Stomach smooth muscle (tissue), 2 donors: Measurements from ENCODE around the gene GDAP1L1.
A peak's percentile ranks its signal among the peaks of the same experiment; 100 is the strongest.

Experiments
- H3K27ac ChIP-seq: one replicate; pipeline ENCODE4 v1.7.0; 2013; ENCODE audit warnings: mild to moderate bottlenecking, low read length, inconsistent platforms
- H3K27me3 ChIP-seq, 2 donors: one replicate each; pipeline ENCODE4 v1.7.0; 2013; ENCODE audit warnings: low read length in 2 of 2; ENCODE audit not compliant: insufficient read depth in 2 of 2, control insufficient read depth in 1 of 2
- H3K36me3 ChIP-seq, 2 donors: one replicate each; pipeline ENCODE4 v1.7.0; 2013; ENCODE audit warnings: low read length in 2 of 2; ENCODE audit not compliant: control insufficient read depth in 2 of 2, insufficient read depth in 2 of 2
- H3K4me1 ChIP-seq: one replicate; pipeline ENCODE4 v1.7.0; 2013; ENCODE audit warnings: low read length; ENCODE audit not compliant: control insufficient read depth, insufficient read depth
- H3K4me3 ChIP-seq, 2 donors: one replicate each; pipeline ENCODE4 v1.7.0; 2013; ENCODE audit warnings: low read length in 2 of 2
- H3K9ac ChIP-seq, 2 donors: one replicate each; pipeline ENCODE4 v1.7.0; 2013; ENCODE audit warnings: low read length in 2 of 2, mild to moderate bottlenecking in 1 of 2
- H3K9me3 ChIP-seq, 2 donors: one replicate each; pipeline ENCODE4 v1.7.0; 2013; ENCODE audit warnings: low read length in 2 of 2; ENCODE audit not compliant: control insufficient read depth in 2 of 2
- donor health status: healthy.
- donor health status: Pancreatic carcinoma.

Gene GDAP1L1

DNA sequence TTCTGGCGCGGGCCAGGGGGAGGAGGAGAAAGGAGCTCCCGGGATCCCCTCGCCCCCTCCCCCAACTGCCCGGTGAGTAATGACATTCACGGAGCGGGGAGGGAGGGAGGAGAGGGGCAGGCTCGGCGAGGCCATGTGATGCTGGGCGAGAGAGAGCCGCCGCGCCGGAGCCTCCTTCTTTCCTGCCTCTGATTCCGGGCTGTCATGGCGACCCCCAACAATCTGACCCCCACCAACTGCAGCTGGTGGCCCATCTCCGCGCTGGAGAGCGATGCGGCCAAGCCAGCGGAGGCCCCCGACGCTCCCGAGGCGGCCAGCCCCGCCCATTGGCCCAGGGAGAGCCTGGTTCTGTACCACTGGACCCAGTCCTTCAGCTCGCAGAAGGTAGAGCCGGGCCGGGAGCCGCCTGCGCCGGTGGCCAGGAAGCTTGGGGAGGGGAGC lies at the start of gene GDAP1L1:
TSS of gene GDAP1L1 (plus strand) at position 178 of the 441 bp plus-strand sequence. CDS start at position 205, 27 bp downstream.
- Histone ChIP-seq H3K27ac (no peak within 1 kb of the TSS), H3K36me3 (no peaks in the 10 kb centered on the region), H3K9me3 (no peaks in the 10 kb centered on the region), H3K4me1 (peaks cover 9% of the 10 kb centered on the region), H3K4me3 (peak within 1 kb of the TSS; percentile 30 to 63), H3K9ac (no peak within 1 kb of the TSS), H3K27me3 (peaks cover 11 to 12% of the 10 kb centered on the region in 2 donors)

DNA sequence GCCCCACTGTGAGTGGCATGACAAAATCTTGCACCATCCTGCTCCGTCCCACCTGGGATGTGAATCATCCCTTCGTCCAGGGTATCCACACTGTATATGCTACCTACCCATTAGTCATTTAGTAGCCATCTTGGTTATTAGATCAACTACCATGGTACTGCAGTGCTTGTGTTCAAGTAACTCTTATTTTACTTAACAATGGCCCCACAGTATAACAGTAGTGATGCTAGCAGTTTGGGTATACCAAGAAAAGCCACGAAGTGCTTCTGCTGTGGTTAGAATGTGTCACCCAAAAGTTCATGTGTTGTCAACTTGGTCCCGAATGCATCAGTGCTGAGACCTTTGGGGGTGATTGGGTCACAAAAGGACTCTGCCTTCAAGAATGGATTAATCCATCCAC lies 48.2 kb upstream of the GDAP1L1 start:
- H3K27ac ChIP-seq, result no peak overlapping the region
- H3K9me3 ChIP-seq, result no peaks in the 10 kb centered on the region
- no peak overlapping the region for H3K4me3 ChIP-seq
- H3K9ac ChIP-seq, result no peak overlapping the region
- H3K36me3 ChIP-seq, result peaks cover 34 to 37% of the 10 kb centered on the region in 2 donors
- peaks cover 3% of the 10 kb centered on the region for H3K4me1 ChIP-seq
- H3K27me3 ChIP-seq, result no peaks in the 10 kb centered on the region

- no peaks in the 10 kb centered on the region for H3K9me3 ChIP-seq
- no peak overlapping the region for H3K27ac ChIP-seq
- H3K27me3 ChIP-seq, result no peaks in the 10 kb centered on the region
- peaks cover 34 to 37% of the 10 kb centered on the region in 2 donors for H3K36me3 ChIP-seq
- no peak overlapping the region for H3K4me3 ChIP-seq
- H3K4me1 ChIP-seq, result peaks cover 9% of the 10 kb centered on the region
- H3K9ac ChIP-seq, result no peak overlapping the region
Measured at GRCh38 chr20:44199877-44200276, 47.2 kb upstream of the GDAP1L1 start.

- Histone ChIP-seq H3K9me3 (no peaks in the 10 kb centered on the region), H3K4me3 (no peak overlapping the region), H3K27ac (no peak overlapping the region), H3K4me1 (peaks cover 11% of the 10 kb centered on the region), H3K9ac (no peak overlapping the region), H3K36me3 (peaks cover 35 to 38% of the 10 kb centered on the region in 2 donors), H3K27me3 (no peaks in the 10 kb centered on the region)
Measured at GRCh38 chr20:44200371-44200770, 46.7 kb upstream of the GDAP1L1 start.

DNA sequence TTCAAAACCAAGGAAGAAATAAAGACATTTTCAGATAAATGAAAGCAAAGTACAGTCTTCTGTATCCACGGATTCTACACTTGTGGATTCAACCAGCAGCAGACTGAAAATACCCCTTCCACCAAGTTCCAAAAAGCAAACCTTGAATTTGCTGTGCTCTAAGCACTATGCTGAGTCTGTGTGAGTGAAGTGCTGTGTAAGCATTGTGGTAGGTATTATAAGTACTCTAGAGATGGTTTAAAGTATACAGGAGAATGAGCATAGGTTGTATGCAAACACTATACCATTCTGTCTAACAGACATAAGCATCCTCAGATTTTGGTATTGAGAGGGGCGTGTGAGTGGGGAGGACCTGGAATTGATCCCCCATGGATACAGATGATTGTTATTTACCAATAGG lies 46.1 kb upstream of the GDAP1L1 start:
- Histone ChIP-seq H3K9ac (no peak overlapping the region), H3K4me1 (peaks cover 11% of the 10 kb centered on the region), H3K36me3 (peaks cover 36 to 40% of the 10 kb centered on the region in 2 donors), H3K9me3 (no peaks in the 10 kb centered on the region), H3K4me3 (no peak overlapping the region), H3K27ac (no peak overlapping the region), H3K27me3 (no peaks in the 10 kb centered on the region)

DNA sequence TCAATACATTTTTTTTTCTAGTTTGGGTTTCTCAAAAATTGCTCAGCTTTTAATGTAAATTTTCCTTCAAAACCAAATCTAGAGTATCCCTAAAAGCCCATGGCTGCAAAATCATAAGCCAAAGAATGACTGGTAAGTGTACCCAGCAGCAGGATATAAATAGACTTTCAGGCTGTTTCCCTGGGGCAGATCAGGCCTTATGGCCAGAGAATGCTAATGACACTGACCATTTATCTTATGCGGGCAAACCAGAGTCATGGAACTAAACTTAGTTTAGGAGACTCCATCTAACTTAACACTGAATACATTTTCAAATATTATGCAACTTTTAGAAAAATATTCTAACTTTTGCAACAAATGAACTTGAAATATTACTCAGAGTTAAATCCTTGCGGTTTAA lies 43.9 kb upstream of the GDAP1L1 start:
- Histone ChIP-seq H3K27ac (peak overlapping the region; percentile 3), H3K4me3 (no peak overlapping the region), H3K27me3 (no peaks in the 10 kb centered on the region), H3K4me1 (peaks cover 13% of the 10 kb centered on the region), H3K9me3 (no peaks in the 10 kb centered on the region), H3K36me3 (peaks cover 28 to 30% of the 10 kb centered on the region in 2 donors), H3K9ac (no peak overlapping the region)

DNA sequence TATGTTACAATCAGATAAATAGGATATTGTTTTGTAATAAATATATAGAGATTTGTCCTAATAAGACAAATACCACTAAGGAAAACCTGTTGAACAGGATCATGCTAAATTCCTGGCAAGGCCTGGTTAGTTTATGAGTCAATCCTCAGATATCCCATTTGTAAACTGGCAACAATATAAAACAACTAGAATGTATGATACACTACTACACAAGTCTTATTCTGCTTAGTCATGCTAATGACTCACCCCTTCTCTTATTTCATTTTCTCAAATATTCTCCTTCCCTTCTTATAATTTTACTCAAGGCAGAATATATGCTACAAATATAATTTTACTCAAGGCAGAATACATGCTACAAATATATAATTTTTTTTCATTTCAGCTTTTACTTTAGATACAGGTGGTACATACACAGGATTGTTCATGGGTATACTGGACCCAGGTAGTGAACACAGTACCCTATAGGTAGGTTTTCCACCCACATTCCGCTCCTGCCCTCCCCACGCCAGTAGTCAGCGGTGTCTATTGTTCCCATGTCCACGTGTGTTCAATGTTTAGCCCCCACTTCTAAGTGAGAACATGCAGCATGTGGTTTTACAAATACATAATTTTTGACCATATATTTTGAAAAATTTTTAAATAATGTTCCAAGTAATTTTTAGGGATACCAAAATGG lies 42.8 kb upstream of the GDAP1L1 start:
- H3K27me3 ChIP-seq, result no peaks in the 10 kb centered on the region
- no peaks in the 10 kb centered on the region for H3K9me3 ChIP-seq
- H3K27ac ChIP-seq, result peak overlapping the region; percentile 12
- no peak overlapping the region for H3K4me3 ChIP-seq
- peaks cover 20% of the 10 kb centered on the region for H3K4me1 ChIP-seq
- no peak overlapping the region for H3K9ac ChIP-seq
- H3K36me3 ChIP-seq, result peaks cover 21 to 25% of the 10 kb centered on the region in 2 donors

DNA sequence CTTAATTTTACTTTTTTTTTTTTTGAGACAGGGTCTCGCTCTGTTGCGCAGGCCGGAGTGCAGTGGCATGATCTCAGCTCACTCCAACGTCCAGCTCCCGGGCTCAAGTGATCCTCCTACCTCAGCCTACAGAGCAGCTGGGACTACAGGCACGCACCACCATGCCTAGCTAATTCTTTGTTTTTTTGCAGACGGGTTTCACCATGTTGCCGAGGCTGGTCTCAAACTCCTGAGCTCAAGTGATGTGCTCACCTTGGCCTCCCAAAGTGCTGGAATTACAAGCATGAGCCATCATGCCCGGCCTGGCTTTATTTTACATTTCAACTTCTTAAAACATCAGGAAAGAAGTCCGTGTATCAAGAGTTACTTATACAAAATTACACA lies 42.3 kb upstream of the GDAP1L1 start:
- Histone ChIP-seq H3K9me3 (no peaks in the 10 kb centered on the region), H3K4me1 (peaks cover 25% of the 10 kb centered on the region), H3K27ac (no peak overlapping the region), H3K36me3 (peaks cover 15 to 19% of the 10 kb centered on the region in 2 donors), H3K4me3 (no peak overlapping the region), H3K9ac (no peak overlapping the region), H3K27me3 (no peaks in the 10 kb centered on the region)

DNA sequence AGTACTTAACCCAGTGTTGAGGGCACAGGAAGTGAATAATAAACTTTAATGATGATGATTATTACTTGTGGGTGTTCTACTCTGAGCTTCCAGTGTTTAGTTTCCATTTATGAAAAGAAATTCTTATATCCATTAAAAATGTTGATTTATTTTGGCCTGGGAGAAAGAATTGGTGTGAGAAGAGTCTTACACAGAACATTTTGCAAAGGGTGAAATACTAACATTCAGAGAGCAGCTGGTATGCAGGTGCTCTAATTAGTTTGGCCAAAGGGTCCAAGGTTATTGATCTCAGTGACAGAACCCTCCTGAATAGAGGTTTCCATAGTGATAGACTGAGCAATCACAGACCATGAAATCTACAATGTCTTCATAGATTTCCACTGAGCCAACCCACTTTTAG lies 41.0 kb upstream of the GDAP1L1 start:
- Histone ChIP-seq H3K4me1 (peaks cover 23% of the 10 kb centered on the region), H3K9me3 (no peaks in the 10 kb centered on the region), H3K36me3 (peaks cover 9% of the 10 kb centered on the region in 2 donors), H3K27me3 (no peaks in the 10 kb centered on the region), H3K27ac (no peak overlapping the region), H3K9ac (no peak overlapping the region), H3K4me3 (no peak overlapping the region)

GRCh38 chr20:44207126-44207723 lies 39.9 kb upstream of the GDAP1L1 start:
- peaks cover 31% of the 10 kb centered on the region for H3K4me1 ChIP-seq
- H3K9ac ChIP-seq, result no peak overlapping the region
- no peaks in the 10 kb centered on the region for H3K9me3 ChIP-seq
- H3K36me3 ChIP-seq, result peaks cover 2 to 9% of the 10 kb centered on the region in 2 donors
- H3K4me3 ChIP-seq, result no peak overlapping the region
- H3K27ac ChIP-seq, result no peak overlapping the region
- H3K27me3 ChIP-seq, result no peaks in the 10 kb centered on the region

GRCh38 chr20:44208165-44208564 lies 38.9 kb upstream of the GDAP1L1 start:
- no peaks in the 10 kb centered on the region for H3K27me3 ChIP-seq
- peaks cover 33% of the 10 kb centered on the region for H3K4me1 ChIP-seq
- peak overlapping the region in 1 of 2 donors; percentile 98 for H3K9ac ChIP-seq
- no peak overlapping the region for H3K27ac ChIP-seq
- H3K9me3 ChIP-seq, result no peaks in the 10 kb centered on the region
- H3K36me3 ChIP-seq, result peaks cover 2 to 9% of the 10 kb centered on the region in 2 donors
- peak overlapping the region in 1 of 2 donors; percentile 92 for H3K4me3 ChIP-seq
